Measurements from ENCODE around the gene ECHDC3. TPM values are rescaled to one million over a fixed set of nuclear protein-coding genes. Genes with fewer than 3 reads are reported as not detected.
"Not testable (repeated sequence)": the region's sequence is repeated elsewhere in the genome, so short reads cannot be mapped to it uniquely, and the experiment has no call there.

Gene ECHDC3
- total RNA-seq, 1 donor from 2014 or later = 4.0 TPM

GRCh38 chr10:11725912-11726311 is 16.3 kb upstream of the ECHDC3 start:
- H3K4me1 Mint-ChIP-seq (ENCODE audit: unreplicated experiment) = peaks cover 6% of the 10 kb centered on the region
- no peaks in the 10 kb centered on the region for H3K27me3 Mint-ChIP-seq

GRCh38 chr10:11727563-11727962 is 14.6 kb upstream of the ECHDC3 start:
- Mint-ChIP-seq H3K27me3 (no peaks in the 10 kb centered on the region), H3K36me3 (no peaks in the 10 kb centered on the region), H3K9me3 (peaks cover 3% of the 10 kb centered on the region), H3K4me1 (ENCODE audit: unreplicated experiment) (peaks cover 6% of the 10 kb centered on the region), H3K27ac (no peak overlapping the region), H3K4me3 (no peak overlapping the region)
- TF ChIP-seq CTCF (conservative IDR thresholded peaks at IDR 0.05) = no peak
- DNase-seq (ENCODE audit: extremely low spot score, unreplicated experiment) = no peak

More at GRCh38 chr10:11725912-11726311, 16.3 kb upstream of the ECHDC3 start:
- TF ChIP-seq CTCF (conservative IDR thresholded peaks at IDR 0.05) = no peak
- Mint-ChIP-seq H3K27ac (no peak overlapping the region), H3K4me3 (no peak overlapping the region), H3K36me3 (no peaks in the 10 kb centered on the region), H3K9me3 (peaks cover 3% of the 10 kb centered on the region)
- DNase-seq (ENCODE audit: extremely low spot score, unreplicated experiment) = no peak

GRCh38 chr10:11728353-11728752 is 13.8 kb upstream of the ECHDC3 start:
- no peak overlapping the region for H3K27ac Mint-ChIP-seq
- peaks cover 6% of the 10 kb centered on the region for H3K4me1 Mint-ChIP-seq (ENCODE audit: unreplicated experiment)
- DNase-seq (ENCODE audit: extremely low spot score, unreplicated experiment) = no peak
- no peaks in the 10 kb centered on the region for H3K27me3 Mint-ChIP-seq
- H3K9me3 Mint-ChIP-seq = peaks cover 3% of the 10 kb centered on the region
- no peak for TF ChIP-seq CTCF (conservative IDR thresholded peaks at IDR 0.05)
- H3K4me3 Mint-ChIP-seq = no peak overlapping the region
- H3K36me3 Mint-ChIP-seq = no peaks in the 10 kb centered on the region

GRCh38 chr10:11729790-11730315 is 12.3 kb upstream of the ECHDC3 start:
- Mint-ChIP-seq H3K4me1 (ENCODE audit: unreplicated experiment) (peaks cover 6% of the 10 kb centered on the region), H3K4me3 (no peak overlapping the region), H3K27me3 (no peaks in the 10 kb centered on the region), H3K9me3 (peaks cover 3% of the 10 kb centered on the region), H3K27ac (no peak overlapping the region), H3K36me3 (no peaks in the 10 kb centered on the region)
- no peak for TF ChIP-seq CTCF (conservative IDR thresholded peaks at IDR 0.05)
- no peak for DNase-seq (ENCODE audit: extremely low spot score, unreplicated experiment)

GRCh38 chr10:11730779-11731178 is 11.4 kb upstream of the ECHDC3 start:
- Mint-ChIP-seq H3K36me3 (no peaks in the 10 kb centered on the region), H3K9me3 (peaks cover 3% of the 10 kb centered on the region), H3K4me3 (no peak overlapping the region), H3K27ac (no peak overlapping the region), H3K27me3 (no peaks in the 10 kb centered on the region), H3K4me1 (ENCODE audit: unreplicated experiment) (no peaks in the 10 kb centered on the region)
- no peak for DNase-seq (ENCODE audit: extremely low spot score, unreplicated experiment)
- TF ChIP-seq CTCF (conservative IDR thresholded peaks at IDR 0.05) = no peak

- not testable (repeated sequence) for H3K27ac Mint-ChIP-seq
- peaks cover 19% of the 10 kb centered on the region for H3K4me1 Mint-ChIP-seq (ENCODE audit: unreplicated experiment)
Measured at GRCh38 chr10:11736767-11737166, 5.4 kb upstream of the ECHDC3 start.

GRCh38 chr10:11737258-11738032 is 4.7 kb upstream of the ECHDC3 start:
- H3K9me3 Mint-ChIP-seq = not testable (repeated sequence)
- H3K4me3 Mint-ChIP-seq = peak overlapping the region; percentile 89

More at GRCh38 chr10:11736767-11737166, 5.4 kb upstream of the ECHDC3 start:
- H3K4me3 Mint-ChIP-seq; H3K9me3 Mint-ChIP-seq; H3K36me3 Mint-ChIP-seq; H3K27me3 Mint-ChIP-seq; DNase-seq (ENCODE audit: extremely low spot score, unreplicated experiment): not testable (repeated sequence)

More at GRCh38 chr10:11737258-11738032, 4.7 kb upstream of the ECHDC3 start:
- Mint-ChIP-seq H3K27ac (peak overlapping the region; percentile 90), H3K4me1 (ENCODE audit: unreplicated experiment) (peaks cover 19% of the 10 kb centered on the region)
- not testable (repeated sequence) for H3K36me3 Mint-ChIP-seq; DNase-seq (ENCODE audit: extremely low spot score, unreplicated experiment); H3K27me3 Mint-ChIP-seq

Data from type B pancreatic cell (in vitro differentiated cells).